ENCODE results near the gene TGFBR3L. TPM values are rescaled to one million over a fixed set of nuclear protein-coding genes. Genes with fewer than 3 reads are reported as not detected.

The TGFBR3L gene
- total RNA-seq (2014; rRNA removed; shearing (Covaris generic)): not detected in 2 replicates

DNA sequence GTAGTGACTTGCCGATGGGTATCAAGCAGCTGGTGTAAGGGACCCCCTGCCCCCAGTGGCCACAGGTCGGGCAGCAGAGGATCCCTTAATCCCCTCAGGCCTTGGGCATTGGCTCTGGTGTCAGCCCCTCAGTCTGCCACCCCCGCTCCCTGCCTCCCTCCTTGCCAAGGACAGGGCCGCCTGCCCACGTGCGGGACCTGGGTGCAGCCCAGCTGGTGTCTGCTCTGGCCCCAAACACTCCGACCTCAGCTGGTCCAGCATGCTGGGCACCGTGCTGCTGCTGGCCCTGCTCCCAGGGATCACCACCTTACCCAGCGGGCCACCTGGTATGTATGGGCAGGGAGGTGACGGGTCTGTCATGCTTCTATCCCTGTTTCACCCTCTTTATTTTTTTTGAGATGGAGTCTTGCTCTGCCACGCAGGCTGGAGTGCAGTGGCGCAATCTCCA is at the start of gene TGFBR3L:
TGFBR3L (plus strand) TSS at position 233 of the 448 bp plus-strand sequence.
- no peak for DNase-seq (ENCODE audit: low spot score)

DNA sequence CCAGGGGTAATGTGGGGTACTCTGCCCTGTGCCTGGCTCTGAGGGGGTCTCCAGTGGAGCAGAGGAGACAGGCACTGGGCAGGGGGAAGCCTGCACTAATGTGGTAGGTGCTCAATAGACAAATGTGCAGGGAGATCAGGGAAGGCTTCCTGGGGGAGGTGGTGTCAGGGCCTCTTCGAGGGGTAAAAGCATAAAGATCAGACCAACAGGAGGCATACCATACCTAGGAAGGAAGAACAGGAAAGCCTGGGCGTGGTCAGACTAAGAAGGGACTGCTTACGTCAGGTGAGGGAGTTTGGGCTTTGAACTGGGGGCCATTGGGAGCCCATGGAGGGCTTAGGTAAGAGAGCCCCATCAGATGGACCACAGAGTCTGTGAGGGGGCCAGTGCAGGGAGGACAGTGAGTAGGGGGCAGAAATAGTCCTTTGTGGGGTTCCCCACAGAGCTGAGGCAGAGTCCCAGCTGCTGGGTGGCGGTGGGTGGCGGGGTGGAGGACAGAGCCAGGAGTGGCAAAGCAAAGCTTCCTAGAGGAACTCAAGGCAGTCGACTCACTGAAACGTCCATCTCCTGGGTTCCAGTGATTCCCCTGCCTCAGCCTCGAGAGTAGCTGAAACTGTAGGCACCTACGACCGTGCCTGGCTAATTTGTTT is 49.2 kb upstream of the TGFBR3L start:
- no peak for DNase-seq (ENCODE audit: low spot score)

DNA sequence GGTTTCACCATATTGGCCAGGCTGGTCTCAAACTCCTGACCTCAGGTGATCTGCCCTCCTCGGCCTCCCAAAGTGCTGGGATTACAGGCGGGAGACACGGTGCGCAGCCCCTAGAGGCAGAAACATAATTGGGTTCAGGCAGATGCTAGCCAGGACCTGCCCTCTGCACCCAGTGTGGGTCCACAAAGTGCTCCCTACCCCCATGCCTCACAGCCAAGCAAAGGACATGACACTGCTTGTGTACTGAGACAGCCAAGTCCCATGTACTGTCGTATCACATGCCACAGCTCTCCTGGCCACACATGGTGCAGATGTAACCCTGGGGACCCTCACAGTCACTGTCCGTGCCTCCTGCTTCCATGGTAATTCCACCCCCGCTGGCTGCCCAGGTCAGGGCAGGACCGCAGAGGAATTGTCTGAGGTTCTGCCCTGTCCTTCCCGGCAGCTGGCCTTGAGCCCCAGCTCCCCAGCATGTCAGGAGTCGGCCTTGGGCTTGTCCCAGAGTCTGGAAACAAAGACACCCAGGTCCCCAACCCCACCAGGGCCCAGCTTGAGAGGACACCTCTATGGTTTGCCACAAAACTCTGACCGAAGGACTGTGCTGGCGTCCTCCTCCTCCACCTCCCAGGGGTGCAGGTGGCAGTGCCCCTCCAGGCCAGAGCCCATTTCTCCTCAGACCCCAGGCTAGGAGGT is 48.1 kb upstream of the TGFBR3L start:
- no peak for DNase-seq (ENCODE audit: low spot score)

DNA sequence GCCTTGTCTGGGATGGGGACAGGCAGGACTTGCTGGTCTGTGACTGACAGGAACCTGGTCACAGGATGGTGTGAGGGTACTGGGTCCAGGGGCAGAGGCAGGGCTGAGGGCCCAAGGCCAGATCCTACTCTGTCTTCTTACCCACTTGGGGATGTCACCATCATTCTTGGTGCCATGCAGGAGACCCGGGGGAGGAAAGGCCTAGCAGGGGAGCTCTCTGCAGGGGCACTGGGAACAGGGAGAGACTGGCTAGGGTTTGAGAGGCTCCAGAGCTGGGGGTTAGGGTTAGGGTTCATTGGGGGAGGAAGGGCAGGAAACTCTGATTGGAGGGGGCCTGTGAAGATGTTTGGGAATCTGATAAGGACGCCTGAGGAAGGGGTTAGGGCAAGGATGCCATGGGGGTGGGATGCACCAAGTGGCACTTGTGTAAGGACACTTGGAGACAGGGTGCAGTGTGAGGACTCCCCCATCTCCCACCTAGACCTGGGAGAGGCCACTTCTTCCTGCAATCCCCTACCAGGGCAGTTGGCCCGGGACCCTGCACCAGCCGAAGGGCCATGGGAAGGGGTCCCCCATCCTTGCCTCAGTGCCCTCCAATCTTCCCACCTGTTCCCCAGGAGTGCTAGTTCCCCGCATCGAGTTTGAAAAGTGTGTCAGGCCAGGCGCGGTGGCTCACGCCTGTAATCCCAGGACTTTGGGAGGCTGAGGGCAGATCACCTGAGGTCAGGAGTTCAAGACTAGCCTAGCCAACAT is 47.4 kb upstream of the TGFBR3L start:
- DNase-seq (ENCODE audit: low spot score): no peak

DNA sequence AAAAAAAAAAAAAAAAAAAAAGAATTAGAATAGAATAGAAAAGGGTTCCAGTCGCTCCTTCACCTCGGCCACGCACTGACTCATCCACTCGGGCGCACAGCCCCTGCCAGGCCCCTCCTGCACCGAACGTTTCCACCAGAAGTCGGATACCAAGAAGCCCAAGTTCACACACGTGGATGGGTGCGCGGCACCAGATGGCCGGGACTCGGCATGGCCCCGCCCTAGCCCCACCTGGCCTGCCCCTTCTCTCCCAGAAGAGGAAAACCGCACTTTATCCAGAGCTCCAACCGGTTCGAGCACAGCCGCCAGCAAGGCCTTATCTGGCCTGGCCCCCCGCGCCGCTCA is 46.3 kb upstream of the TGFBR3L start:
- DNase-seq (ENCODE audit: low spot score): no peak

DNA sequence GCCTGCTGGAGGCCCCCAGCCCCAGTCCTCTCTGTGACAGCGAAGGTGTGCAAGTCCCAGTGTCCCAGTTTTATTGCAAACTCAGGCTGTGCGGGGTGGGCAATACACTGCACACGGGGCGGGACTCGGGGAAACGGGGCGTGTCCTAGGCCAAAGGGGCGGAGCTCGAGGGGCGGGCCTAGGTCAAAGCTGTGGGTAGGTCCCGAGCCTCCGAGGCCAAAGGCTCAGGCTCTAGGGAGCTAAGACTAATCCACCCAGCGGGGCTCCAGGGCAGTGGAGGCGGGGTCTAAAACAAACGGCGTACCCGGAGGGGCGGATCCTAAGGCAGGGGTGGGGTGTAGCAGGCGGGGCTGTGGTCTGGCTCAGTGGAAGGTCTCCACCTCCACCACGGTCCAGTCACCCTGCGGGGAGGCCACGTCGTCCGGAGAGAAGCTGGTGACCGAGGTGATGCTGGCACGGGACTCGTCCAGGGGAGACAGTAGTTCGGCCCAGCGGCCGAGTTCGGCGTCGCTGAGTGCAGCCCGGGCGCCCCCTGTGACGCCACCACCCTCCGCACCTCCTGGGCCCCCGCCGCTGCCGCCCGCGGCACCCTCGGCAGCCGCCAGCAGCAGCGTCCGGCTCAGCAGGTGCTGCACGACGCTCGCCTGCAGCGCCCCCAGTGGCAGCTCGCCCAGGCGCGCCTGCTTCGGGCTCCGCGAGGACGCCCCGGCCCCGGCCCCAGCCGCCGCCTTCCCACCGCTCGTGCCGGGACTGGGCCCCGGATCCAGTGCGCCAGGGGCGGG is 45.8 kb upstream of the TGFBR3L start:
- DNase-seq (ENCODE audit: low spot score): peak; percentile 80

DNA sequence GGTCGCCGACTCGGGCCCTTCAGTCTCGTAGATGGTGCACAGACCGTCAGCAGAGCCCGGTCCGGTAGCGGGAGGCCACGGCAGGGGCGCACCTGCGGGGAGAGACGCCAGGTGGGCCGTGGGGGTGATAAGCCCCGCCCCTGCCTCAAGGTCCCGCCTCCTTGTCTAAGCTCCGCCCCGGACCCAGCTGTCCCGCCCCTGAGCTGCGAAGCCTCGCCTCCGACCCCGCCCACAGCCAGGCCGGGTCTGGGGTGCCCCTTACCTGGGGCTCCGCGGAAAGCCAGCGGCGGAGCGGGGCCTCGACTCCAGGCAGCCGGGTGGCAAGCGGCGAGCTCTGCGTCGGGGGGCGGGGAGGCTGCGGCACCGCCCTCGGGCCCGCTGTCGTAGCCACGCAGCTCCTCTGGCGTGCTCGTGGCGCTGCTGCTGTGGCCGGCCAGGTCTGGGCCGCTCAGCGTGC is 45.1 kb upstream of the TGFBR3L start:
- DNase-seq (ENCODE audit: low spot score): peak; percentile 66

DNA sequence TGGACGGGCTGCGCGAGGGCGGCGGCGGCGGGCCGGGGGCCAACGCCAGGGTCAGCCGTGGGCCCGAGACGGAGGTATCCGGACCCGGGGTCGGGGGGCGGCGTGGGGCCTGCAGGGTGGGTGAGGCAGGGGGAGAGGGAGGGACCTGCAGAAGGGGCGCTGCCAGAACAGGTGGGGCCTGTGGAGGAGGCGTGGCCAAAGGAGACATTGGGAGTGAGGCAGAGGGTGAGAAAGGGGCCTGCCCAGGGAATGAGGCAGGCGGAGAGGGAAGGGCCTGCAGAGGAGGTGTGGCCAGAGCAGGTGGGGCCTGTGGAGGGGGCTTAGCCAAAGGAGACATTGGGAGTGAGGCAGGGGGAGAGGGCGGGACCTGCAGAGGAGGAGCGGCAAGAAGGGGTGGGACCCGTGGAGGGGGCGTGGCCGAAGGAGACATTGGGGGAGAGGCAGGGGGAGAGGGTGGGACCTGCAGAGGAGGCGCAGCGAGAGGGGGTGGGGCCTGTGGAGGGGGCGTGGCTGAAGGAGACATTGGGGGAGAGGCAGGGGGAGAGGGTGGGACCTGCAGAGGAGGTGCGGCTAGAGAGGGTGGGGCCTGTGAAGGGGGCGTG is 44.6 kb upstream of the TGFBR3L start:
- peak; percentile 32 for DNase-seq (ENCODE audit: low spot score)

DNA sequence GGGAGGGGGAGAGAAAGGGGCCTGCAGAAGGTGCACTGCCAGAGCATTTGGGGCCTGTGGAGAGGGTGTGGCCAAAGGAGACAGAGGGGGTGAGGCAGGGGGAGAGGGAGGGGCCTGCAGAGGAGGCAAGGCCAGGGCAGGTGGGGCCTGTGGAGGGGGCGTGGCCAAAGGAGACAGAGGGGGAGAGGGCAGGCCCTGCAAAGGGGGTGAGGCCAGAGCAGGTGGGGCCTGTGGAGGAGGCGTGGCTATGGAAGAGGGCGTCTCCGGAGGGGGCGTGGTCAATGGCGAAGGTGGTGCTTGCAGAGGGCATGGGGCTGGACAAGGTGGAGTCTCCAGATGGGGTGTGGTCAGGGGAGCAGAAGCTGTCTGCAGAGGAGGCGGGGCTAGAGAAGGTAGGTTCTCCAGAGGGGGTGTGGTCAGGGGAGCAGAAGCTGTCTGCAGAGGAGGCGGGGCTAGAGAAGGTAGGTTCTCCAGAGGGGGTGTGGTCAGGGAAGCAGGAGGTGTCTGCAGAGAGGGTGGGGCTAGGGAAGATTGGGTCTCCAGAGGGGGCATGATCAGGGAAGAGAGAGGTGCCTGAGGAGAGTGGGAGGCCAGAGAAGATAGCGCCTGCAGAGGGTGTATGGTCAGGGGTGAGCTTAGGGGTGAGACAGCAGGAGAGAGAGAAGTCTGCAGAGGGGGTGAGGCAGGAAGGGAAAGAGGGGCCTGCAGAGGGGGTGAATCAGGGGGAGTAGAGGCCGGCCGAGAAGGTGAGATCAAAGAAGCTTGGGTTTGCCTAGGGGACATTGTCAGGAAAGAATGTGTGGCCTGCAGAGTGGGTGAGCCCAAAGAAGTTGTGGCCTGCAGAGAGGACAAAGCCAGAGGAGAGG is 43.8 kb upstream of the TGFBR3L start:
- peak; percentile 78 for DNase-seq (ENCODE audit: low spot score)

DNA sequence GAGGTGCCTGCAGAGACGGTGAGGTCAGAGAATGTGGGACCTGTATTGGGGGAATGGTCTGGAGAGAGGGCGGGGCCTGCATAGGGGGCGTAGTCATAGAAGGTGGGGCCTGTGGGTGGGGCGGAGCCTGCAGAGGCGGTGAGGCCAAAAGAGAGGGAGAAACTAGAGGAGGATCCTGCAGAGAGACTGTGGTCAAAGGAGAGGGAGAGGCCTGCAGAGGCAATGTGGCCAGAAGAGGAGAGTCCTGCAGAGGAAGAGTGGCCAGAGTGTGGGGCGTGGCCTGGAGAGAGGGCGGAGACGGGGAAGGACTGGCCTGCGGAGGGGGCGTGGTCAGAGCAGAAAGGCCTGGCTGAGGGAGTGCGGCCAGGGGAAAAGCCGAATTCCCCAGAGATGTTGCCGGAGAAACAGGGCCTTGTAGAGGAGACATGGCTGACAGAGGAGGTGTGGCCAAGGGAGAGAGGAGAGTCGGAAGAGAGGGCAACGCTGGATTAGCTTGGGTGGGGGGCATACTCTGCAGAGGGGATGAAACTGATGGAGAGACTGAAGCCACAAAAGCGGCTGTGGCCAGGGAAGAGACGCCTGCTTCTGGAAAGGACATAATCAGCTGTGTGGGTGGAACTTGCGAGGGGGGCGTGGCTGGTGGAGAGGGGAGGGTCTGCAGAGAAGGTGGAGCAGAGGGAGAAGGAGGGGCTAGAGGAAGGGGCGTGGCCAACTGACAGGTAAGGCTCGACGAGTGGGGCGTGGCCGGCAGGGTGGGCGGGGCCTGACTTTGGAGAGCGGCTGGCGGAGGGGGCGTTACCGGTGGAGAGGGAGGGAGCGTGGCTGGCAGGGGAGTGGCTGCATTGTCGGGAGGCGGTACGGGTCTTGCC is 43.0 kb upstream of the TGFBR3L start:
- peak; percentile 90 for DNase-seq (ENCODE audit: low spot score)

DNA sequence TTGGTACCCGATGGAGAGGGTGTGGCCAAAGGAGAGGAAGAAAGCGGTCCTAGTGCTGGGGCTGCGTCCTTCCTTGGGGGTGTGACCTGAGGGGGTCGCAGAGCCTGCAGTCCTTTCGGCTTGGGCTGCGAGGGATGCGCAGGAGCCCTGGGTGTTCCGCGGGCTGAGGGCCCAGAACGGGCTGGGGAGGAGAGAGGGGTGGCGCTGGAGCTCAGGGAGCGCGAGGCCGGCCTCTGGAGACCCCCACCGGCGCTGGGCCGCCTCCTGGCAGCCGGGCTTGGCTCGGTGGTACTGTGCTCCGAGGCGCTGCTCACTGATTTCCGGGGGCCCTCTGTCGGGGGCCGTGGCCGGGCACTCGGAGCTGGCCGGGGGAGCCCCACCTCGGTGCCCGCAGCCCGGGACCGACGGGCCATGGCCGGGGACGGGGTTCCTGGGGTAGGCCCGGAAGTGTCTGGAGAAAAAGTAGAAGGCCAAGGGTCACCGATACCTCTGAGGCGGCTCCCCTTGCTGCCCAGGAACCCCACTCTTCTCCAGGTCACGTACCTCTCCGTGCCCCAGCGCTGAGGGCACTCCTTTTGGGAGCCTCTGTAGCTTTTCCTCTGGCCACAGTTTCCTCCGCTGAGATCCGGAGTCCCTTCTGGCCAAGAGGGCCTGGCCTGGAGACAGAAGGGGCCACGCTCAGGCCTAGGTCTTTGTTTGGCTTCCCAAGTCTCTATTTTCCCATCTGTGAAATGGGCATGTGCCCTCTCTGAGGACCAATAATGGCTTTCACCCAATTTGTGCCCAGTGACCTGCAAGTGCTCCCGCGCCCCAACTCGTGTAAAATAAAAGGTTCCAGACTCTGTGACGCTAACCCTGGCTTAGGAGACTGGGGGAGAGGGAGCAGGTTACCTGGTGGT is 42.1 kb upstream of the TGFBR3L start:
- no peak for DNase-seq (ENCODE audit: low spot score)

DNA sequence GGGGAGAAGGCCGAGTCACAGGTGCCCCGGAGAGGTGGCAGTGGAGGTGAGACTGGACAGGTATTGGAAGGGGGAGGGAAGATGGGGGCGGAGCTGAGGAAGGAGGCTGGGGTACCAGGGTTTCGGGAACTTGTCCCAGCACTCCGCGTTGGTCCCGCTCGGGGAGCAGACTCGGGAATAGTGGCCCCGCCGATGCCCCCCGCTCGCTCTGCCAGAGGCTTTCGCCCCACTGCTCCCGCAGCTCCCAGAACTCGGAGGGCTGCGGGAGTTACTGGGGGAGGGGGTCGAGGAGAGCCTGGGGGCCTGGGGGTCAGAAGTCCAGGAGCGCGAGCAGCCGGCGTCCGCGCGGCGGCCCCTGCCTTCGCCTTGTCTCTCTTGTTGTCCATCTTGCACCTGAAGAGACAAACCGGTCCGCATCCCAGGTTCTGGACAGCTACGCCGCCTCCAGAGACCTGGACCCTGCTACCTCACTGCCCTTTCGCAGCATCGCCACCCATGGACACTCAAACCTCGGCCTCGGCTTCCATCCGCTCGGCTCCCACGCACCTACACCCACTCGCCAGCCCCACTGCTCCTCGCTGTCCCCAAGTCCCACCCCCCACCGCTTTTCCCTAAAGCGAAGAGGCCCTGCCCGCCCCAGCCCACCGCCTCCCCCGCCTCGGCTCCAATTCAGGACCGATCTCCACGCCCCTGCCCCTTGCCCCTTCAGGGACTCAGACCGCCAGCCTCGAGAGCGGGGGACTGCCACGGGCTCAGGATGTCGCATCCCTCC is 41.1 kb upstream of the TGFBR3L start:
- no peak for DNase-seq (ENCODE audit: low spot score)

DNA sequence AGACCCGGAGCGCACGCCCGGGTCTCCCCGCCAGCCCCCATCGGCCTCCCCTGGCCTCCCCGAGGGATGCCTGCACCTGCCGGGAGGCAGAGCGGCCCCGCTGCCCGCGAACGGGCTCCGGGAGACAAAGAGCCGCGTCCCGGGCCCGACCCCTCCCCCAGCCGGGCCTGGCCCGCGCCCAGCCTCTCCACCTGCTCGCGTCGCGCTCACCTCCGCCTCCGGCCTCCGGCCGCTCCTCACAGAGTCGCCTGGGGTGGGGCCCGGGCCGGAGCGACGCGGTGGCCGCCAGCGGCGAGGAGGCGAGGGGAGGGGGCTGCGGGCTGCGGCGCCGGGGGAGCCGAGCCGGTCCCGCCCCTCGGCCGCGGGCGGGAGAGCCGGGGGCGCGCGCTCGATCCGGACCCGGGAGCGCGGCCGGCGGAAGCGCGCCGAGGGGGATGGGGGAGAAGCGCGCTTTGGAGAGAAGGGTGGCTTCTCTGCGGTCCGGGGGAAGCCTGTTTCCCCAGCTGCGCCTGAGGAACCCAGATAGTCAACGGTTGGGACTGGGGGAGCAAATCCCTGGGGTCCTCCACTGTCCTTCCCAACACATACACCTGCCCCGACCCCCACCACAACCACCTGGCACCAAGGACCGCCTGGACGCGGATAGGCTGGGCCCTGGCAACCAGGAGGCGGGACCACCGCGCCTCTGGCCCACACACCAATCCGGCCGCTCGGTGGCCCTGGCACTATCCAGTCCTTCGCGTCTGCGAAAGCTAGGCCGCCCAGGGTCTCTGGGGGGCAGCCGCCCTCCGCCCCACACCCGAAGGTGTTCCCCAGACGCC is 40.3 kb upstream of the TGFBR3L start, which contains the start of gene PRR36:
PRR36 (minus strand) TSS at position 315 of the 821 bp plus-strand sequence. CDS start 701 bp downstream, outside the sequence.
- DNase-seq (ENCODE audit: low spot score): peak; percentile 62

DNA sequence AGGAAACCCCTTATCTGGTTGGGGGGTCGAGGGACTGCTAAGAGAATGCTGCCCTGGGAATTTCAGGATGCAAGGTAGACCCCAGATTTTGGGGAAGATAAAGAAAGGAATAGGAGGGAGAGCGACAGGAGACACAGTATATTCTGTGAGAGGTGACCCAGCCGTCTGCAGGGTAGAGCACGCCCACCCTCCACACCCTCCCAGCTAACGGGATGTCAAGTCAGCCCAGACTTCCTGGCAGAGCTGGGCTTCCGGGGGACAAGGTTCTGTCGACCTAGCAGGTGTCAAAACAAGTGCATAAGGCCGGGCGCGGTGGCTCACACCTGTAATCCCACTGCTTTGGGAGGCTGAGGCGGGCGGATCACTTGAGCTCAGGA is 39.7 kb upstream of the TGFBR3L start:
- DNase-seq (ENCODE audit: low spot score): no peak

DNA sequence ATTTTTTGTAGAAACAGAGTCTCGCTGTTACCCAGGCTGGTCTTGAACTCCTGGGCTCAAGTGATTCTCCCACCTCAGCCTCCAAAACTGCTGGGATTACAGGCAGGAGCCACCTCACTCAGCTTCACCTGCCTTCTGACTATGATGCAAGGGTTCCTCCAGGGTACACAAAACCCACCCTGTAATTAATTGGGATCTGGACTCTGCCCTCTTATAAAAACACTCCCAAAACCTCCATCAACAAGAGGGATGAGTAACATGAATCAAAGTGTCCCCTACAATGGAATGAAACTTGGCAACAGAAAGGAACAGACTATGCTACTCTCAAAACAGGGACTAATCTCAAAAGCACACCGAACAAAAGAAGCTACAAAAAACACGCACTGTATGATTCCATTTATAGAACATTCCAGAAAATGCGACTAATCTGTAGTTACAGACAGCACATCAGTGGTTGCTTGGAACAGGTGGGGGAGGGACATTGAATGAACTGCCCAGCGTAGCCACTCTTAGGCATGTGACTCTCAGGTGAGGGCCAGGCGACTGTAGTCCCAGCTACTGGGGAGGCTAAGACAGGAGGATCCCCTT is 37.3 kb upstream of the TGFBR3L start:
- peak; percentile 36 for DNase-seq (ENCODE audit: low spot score)

Measured in HT-29 (cell line).